RPMI8226 (cell line): Measurements from ENCODE around the gene CAMKMT.

Experiments used
- DNase-seq: peaks from one replicate; pipeline ENCODE4 v3.0.0-alpha.2; 2015

The CAMKMT gene

DNA sequence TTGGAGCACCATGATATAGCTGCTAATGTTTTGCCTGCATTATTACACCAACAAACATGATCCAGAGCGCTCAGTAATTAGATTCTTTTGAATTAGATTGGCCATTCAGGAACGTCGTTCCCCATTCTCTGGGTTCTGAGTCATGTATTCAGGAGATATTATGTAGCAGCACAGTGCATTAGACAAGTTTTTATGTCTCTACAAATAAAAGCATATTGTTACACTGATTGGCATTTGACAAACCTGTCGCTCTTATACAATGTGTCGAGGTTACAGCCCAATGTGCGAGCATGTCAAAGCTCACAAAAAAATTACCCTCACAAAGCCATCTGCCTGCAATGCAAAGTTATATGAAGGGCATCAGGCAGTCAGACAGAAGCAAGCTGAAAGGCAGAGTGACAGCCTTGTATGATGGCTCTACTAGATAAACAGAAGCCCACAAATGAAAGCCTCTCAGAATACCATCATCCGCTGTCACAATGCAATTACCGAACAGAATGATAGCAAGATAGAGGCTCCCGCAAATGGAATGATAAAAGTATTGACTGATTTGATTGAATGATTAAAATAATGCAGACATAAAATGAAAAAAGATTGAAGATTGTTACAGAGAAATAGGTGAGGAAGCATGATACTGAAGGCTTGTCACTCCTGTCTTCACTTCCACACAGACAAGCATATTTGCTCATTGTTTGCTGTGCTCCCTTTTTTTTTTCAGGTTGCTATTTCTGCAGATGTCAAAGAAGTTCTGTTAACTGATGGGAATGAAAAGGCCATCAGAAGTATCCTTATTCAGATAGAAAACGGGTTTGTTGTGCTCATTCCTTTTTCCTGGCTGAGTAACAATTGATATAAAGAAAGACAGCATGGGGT lies 345.2 kb downstream of the CAMKMT start:
- DNase-seq = no peak

GRCh38 chr2:44707945-44708660 lies 346.4 kb downstream of the CAMKMT start:
- peak; percentile 74 for DNase-seq

DNA sequence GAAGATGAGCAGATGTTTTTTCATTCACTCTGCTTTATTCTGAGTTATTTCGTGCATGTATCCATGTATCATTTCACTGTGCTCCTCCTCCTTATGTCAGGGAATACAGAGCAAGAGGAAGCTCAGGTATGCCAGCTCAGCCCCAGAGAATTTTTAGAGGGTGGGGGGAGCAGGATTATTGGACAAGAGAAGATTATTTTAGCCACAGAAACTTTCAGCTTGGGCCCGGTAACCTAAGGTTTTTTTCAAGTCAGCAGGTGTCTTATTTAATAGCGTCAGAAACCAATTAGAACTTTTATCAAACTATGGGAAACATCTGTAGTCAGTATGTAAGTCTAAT lies 346.9 kb downstream of the CAMKMT start:
- peak; percentile 58 for DNase-seq

DNA sequence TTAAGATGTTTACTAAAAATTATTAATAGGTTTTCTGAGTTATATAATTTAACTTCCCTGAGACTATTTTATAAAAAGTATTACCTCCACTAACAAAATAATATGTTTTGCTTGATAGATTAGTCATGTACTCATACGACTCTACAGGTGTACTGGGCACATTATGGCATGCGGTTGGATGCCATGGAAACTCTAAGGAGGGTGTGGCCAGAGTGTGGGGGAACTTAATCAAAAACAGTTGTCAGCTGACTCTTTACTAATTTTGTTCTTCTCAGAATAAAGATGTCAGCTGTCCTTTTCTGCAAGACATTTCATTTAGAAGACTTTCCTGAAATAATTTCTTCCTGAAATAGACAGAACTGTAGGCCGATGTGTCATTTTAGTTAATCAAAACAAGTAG lies 351.4 kb downstream of the CAMKMT start:
- peak; percentile 68 for DNase-seq

- DNase-seq = no peak
Observed at GRCh38 chr2:44715671-44716081, 353.9 kb downstream of the CAMKMT start.

DNA sequence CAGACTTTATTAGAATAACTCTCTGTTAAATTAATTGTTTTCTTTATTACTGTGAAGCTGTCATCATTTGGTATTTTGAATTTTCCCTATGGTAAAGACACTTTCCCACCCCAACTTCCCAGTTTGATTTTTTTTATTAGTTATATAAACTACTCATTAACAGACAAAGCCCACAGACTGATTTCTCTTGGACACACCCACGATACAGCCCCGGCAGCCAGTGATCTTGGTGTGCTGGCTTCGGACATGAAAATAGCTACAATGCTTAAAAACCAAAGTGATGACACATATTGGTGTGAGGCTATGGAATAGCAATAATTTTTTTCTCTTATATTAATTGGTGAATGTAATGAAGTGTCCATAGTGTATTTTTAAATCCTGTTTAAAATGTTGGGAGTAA lies 354.4 kb downstream of the CAMKMT start:
- no peak for DNase-seq

- no peak for DNase-seq
Observed at GRCh38 chr2:44718431-44718830, 356.7 kb downstream of the CAMKMT start.

DNA sequence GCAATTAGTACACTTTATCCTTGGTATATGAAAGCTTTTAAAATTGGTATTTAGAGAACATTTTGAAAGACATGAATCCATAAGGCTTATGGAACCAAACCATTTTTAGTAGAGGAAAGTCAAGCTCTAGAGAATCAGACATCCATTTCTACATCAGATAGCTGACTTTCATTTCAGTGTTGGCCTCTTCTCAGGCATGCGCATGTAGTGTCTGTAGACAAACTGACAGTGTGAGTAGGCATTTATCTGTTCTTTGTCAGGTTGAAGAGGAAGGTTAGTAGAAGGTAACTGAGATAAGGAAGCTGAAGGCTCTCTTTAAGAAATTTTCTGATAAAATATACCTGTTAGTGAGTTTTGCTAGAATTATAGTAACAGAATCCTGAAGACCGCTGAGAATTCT lies 357.8 kb downstream of the CAMKMT start:
- DNase-seq = no peak

GRCh38 chr2:44722026-44722625 lies 360.4 kb downstream of the CAMKMT start:
- DNase-seq = peak; percentile 29

GRCh38 chr2:44723921-44724320 lies 362.2 kb downstream of the CAMKMT start:
- DNase-seq = no peak

- DNase-seq = no peak
Observed at GRCh38 chr2:44730593-44730992, 368.8 kb downstream of the CAMKMT start.

DNA sequence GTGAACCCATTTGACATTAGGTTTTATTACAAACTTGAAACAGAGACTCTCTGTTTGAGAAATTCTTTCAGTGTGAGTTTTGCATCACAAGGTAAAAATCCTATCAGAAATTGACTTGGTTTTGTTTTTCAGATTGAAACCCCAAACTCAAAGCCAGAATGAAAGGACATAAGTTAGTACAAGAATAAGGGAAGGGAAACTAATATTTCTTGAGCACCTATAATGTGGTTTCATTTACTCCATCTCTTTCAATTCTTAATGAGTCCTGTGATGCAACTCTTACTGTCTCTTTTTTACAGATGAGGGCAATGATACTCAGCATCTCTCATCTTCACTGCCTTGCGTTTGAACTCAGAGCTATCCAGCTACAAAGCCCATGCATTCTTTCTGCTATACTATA lies 369.8 kb downstream of the CAMKMT start:
- no peak for DNase-seq

- DNase-seq = no peak
Observed at GRCh38 chr2:44736270-44736942, 374.7 kb downstream of the CAMKMT start.

DNA sequence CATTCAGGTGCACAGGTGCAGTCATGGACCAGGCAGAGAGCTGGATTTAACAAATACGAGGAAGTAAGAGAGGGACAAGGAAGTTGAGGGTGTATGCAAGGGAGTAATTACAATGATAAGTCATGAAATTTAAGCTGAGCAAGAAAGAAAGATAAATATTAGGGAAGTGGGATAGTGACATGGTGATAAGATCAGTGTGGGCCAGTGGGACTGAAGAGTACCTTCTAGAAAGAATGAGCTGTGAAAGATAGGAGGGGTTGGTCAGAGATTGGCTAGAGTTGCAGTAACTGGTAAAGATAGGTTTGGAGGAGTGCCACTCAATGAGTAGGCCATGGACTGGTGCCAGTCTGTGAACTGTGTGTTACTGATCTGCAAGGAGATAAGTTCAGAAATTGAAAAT lies 378.9 kb downstream of the CAMKMT start:
- no peak for DNase-seq

- DNase-seq = no peak
Observed at GRCh38 chr2:44741507-44741906, 379.8 kb downstream of the CAMKMT start.

GRCh38 chr2:44742057-44742456 lies 380.3 kb downstream of the CAMKMT start:
- no peak for DNase-seq

- DNase-seq = no peak
Observed at GRCh38 chr2:44743473-44743872, 381.7 kb downstream of the CAMKMT start.

GRCh38 chr2:44744961-44745892 lies 383.5 kb downstream of the CAMKMT start:
- DNase-seq = no peak

DNA sequence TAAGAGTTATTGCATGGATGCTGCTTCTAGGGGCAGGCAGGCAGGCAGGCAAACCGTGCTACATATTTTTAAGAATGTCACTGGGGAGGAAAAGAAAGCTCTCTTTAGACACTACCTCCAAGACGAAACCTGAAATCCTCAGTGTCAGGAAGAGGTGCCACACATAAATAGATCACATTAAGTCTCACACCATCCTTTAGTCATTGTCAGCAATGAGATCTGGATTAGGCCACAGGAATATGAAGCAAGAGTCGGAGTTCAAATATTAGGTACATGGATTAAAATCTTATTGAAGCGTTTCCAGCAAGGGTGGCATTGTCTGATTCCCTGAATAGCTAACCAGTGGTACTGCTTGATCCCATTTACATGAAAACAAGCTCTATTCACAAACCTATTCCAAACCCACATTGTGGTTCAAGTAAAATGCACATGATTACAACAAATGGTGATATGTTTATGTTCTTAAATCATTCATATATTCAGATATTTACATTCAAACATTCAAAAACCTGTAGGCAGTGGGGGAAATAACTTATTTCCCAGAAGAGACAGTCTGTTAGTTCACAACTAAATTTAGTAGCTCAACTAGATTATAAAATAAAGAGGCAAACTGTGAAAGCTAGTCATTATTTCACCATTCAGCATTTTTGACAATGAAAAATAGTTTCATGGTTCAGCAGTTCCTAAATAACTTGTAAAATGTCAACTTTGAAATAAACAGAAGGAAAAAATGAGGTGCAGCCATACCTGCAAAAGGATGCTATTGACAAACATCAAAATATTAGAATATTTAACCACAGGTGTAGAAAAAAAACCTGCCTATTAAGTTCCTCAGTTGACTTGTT lies 384.4 kb downstream of the CAMKMT start:
- DNase-seq = no peak

DNA sequence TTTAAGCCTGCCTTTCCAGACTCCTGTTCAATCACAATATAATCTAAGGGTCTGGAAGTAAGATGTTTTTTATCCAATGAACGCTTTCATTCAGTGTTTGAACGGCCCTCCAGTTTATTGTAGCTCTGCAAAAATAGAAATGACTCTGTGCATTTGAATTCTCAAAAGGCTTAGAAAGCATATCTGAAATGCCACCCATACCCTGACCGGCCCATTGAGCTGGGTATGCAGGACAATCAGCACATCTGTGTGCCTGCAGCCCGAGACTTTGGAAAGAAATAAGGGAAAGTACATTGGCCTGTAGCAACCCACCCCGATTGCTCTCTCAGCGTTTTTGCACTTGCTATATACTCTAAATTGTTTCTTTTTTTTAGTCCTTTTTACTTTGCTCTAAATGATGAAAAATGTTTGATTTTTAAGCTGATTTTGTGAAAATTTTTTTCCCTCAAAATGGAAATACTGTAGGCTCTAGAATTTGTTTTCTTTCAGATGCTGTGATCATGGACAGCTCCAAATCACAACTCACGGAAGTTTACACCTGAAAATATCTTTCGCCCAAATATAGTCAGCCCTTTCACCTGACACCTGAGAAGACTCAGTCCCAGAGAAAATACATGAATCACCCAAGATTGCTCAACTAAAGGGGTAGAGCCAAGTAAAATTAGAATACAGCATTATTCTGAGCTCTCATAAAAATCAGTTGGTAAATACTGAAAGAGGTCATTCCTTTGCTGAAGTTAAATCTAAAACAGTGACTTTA lies 385.3 kb downstream of the CAMKMT start:
- no peak for DNase-seq

DNA sequence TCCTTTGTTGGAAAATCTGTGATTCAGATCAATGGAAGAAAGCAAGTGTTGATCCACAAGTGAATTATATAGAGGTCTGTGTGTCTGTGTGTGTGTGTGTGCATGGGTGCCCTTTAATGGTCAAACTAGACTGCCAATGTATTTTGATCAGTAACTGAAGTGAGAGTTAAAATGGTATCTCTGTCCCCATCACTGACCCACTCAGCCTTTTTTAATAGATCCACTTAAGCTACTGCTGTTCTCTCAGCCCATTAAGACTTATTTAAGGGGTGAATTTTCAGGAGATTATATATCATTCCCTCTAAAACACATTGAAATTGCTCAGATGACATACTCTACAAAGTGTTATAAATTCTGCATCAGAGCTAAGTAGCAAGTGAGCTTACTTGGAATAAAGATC lies 386.0 kb downstream of the CAMKMT start:
- no peak for DNase-seq
